H1 (cell line): ENCODE results near the gene CPNE4. TPM values are rescaled to one million over a fixed set of nuclear protein-coding genes. Genes with fewer than 3 reads are reported as not detected.

Experiments used
- CTCF ChIA-PET: fragments of 300-600 bp; sonication (Branson Sonifier 250); formaldehyde crosslinking; loops from one replicate; lab custom pipeline; 2021; ENCODE audit not compliant: partially characterized antibody; lab: Charles Lee
- POLR2A ChIA-PET: fragments of 300-600 bp; sonication (Branson Sonifier 250); formaldehyde crosslinking; loops from one replicate; lab custom pipeline; 2021; ENCODE audit warnings: inconsistent platforms; ENCODE audit not compliant: partially characterized antibody; lab: Charles Lee
- DNase-seq, 2 experiments: peaks; one replicate each; pipeline versions ENCODE4 v3.0.0 to v3.0.0-alpha.2; 2010 to 2022; ENCODE audit warnings: low spot score in 2 of 2, low read depth in 1 of 2, mixed read lengths in 1 of 2
- FAIRE-seq: peaks from 2 replicates; lab custom pipeline; 2011; peaks lifted over from hg19 to GRCh38; lab: Jason Lieb, UNC
- H2AFZ ChIP-seq: 2 replicates; pipeline ENCODE4 v1.8.1; 2012; ENCODE audit warnings: low read length, inconsistent platforms
- H2AK5ac ChIP-seq: 2 replicates; pipeline ENCODE4 v1.6.1; 2013; ENCODE audit warnings: low read depth, low read length
- H2BK120ac ChIP-seq: replicated peaks from 2 replicates; pipeline ENCODE3; 2013; ENCODE audit warnings: low read depth, low read length, inconsistent platforms
- H2BK12ac ChIP-seq: 2 replicates; pipeline ENCODE4 v1.6.1; 2013; ENCODE audit warnings: low read depth, low read length
- H2BK15ac ChIP-seq: 2 replicates; pipeline ENCODE4 v1.6.1; 2013; ENCODE audit warnings: low read length
- H2BK20ac ChIP-seq: 2 replicates; pipeline ENCODE4 v1.6.1; 2013; ENCODE audit warnings: low read length
- H2BK5ac ChIP-seq: 2 replicates; pipeline ENCODE4 v1.6.1; 2013; ENCODE audit warnings: low read depth, low read length
- H3K14ac ChIP-seq: 2 replicates; pipeline ENCODE4 v1.6.1; 2013; ENCODE audit warnings: inconsistent platforms; ENCODE audit not compliant: insufficient read length
- H3K18ac ChIP-seq: 2 replicates; pipeline ENCODE4 v1.6.1; 2013; ENCODE audit warnings: low read length; ENCODE audit errors: extremely low read depth
- H3K23ac ChIP-seq: 2 replicates; pipeline ENCODE4 v1.6.1; 2013; ENCODE audit warnings: inconsistent platforms; ENCODE audit not compliant: insufficient read length
- H3K23me2 ChIP-seq: 2 replicates; pipeline ENCODE4 v1.6.1; 2013; ENCODE audit warnings: low read depth, low read length
- H3K27ac ChIP-seq: 2 replicates; pipeline ENCODE4 v1.6.1; 2011; ENCODE audit warnings: low read depth, low read length, inconsistent platforms
- H3K27me3 ChIP-seq, 4 experiments: replicated peaks in 1 of 4; 1 replicate in 1 of 4; 2 replicates in 3 of 4; pipeline versions ENCODE4 v1.6.1 to v1.8.1; 2011 to 2013; ENCODE audit warnings: low read length in 3 of 4, mild to moderate bottlenecking in 3 of 4, inconsistent platforms in 2 of 4, mixed read lengths in 2 of 4, moderate library complexity in 1 of 4; ENCODE audit not compliant: control insufficient read depth in 3 of 4, insufficient read depth in 3 of 4; ENCODE audit errors: extremely low read depth in 1 of 4
- H3K36me3 ChIP-seq, 4 experiments: 2 replicates each; pipeline versions ENCODE4 v1.6.1 to v1.8.1; 2011 to 2013; ENCODE audit warnings: mild to moderate bottlenecking in 4 of 4, low read length in 3 of 4, moderate library complexity in 2 of 4, control low read depth in 1 of 4, inconsistent platforms in 1 of 4; ENCODE audit not compliant: insufficient read depth in 4 of 4, control insufficient read depth in 2 of 4
- H3K4ac ChIP-seq: replicated peaks from 2 replicates; pipeline ENCODE3; 2013; ENCODE audit warnings: low read length, low read depth, mixed read lengths, inconsistent platforms; ENCODE audit not compliant: insufficient read length
- H3K4me1 ChIP-seq, 4 experiments: replicated peaks in 1 of 4; 1 replicate in 1 of 4; 2 replicates in 3 of 4; pipeline versions ENCODE4 v1.6.1 to v1.8.1; 2011 to 2013; ENCODE audit warnings: low read length in 3 of 4, inconsistent platforms in 2 of 4, mixed read lengths in 1 of 4; ENCODE audit not compliant: insufficient read depth in 4 of 4, control insufficient read depth in 3 of 4
- H3K4me2 ChIP-seq, 2 experiments: 2 replicates each; pipeline versions ENCODE4 v1.6.1 to v1.8.1; 2011 to 2013; ENCODE audit warnings: low read depth in 2 of 2, low read length in 2 of 2, control low read depth in 1 of 2, inconsistent platforms in 1 of 2, mild to moderate bottlenecking in 1 of 2; ENCODE audit not compliant: insufficient read depth in 1 of 2
- H3K4me3 ChIP-seq, 4 experiments: fragments of 200-600, 300-600 bp in 1 of 4; sonication (generic), shearing (Covaris generic), sonication (Bioruptor Twin) in 1 of 4; 2 replicates each; pipeline versions ENCODE4 v1.5.1 to v1.8.1; 2011 to 2016; ENCODE audit warnings: low read length in 4 of 4, low read depth in 3 of 4, control low read depth in 2 of 4, inconsistent platforms in 2 of 4, mild to moderate bottlenecking in 2 of 4, mixed read lengths in 1 of 4, moderate library complexity in 1 of 4; ENCODE audit not compliant: insufficient read depth in 2 of 4; ENCODE audit errors: extremely low read depth in 1 of 4
- H3K56ac ChIP-seq: replicated peaks from 2 replicates; pipeline ENCODE3; 2013; ENCODE audit warnings: low read depth, mild to moderate bottlenecking, mixed read lengths, low read length, inconsistent platforms; ENCODE audit not compliant: insufficient read length
- H3K79me1 ChIP-seq: 2 replicates; pipeline ENCODE4 v1.6.1; 2013; ENCODE audit warnings: low read depth, low read length, control low read depth
- H3K79me2 ChIP-seq, 2 experiments: 2 replicates each; pipeline versions ENCODE4 v1.6.1 to v1.8.1; 2012 to 2013; ENCODE audit warnings: low read length in 2 of 2, mild to moderate bottlenecking in 2 of 2, inconsistent platforms in 1 of 2; ENCODE audit not compliant: insufficient read depth in 2 of 2, control insufficient read depth in 1 of 2
- H3K9ac ChIP-seq, 4 experiments: replicated peaks in 1 of 4; 1 replicate in 1 of 4; 2 replicates in 3 of 4; pipeline versions ENCODE4 v1.6.1 to v1.8.1; 2011 to 2013; ENCODE audit warnings: low read depth in 3 of 4, low read length in 3 of 4, control low read depth in 2 of 4, mild to moderate bottlenecking in 2 of 4, moderate library complexity in 2 of 4, inconsistent platforms in 1 of 4; ENCODE audit errors: extremely low read depth in 1 of 4
- H3K9me3 ChIP-seq, 2 experiments: 2 replicates each; pipeline versions ENCODE4 v1.6.1 to v1.8.1; 2012 to 2013; ENCODE audit warnings: mild to moderate bottlenecking in 2 of 2, moderate library complexity in 2 of 2, control low read depth in 1 of 2, inconsistent platforms in 1 of 2, low read depth in 1 of 2, low read length in 1 of 2, mixed read lengths in 1 of 2; ENCODE audit not compliant: insufficient read depth in 2 of 2
- H4K20me1 ChIP-seq, 2 experiments: replicated peaks in 1 of 2; 2 replicates each; pipeline versions ENCODE3 to v1.8.1; 2011 to 2013; ENCODE audit warnings: inconsistent platforms in 2 of 2, low read length in 2 of 2, mild to moderate bottlenecking in 1 of 2; ENCODE audit not compliant: insufficient read depth in 2 of 2, control insufficient read depth in 1 of 2
- H4K5ac ChIP-seq: 2 replicates; pipeline ENCODE4 v1.6.1; 2013; ENCODE audit warnings: low read length, low read depth, mixed read lengths, inconsistent platforms; ENCODE audit not compliant: insufficient read length
- H4K8ac ChIP-seq: 2 replicates; pipeline ENCODE4 v1.8.0; 2013; ENCODE audit warnings: mild to moderate bottlenecking, moderate library complexity, low read length, inconsistent platforms; ENCODE audit not compliant: insufficient read depth; ENCODE audit errors: extremely low read depth
- H4K91ac ChIP-seq: replicated peaks from 2 replicates; pipeline ENCODE3; 2013; ENCODE audit warnings: low read length, mixed read lengths, inconsistent platforms; ENCODE audit not compliant: insufficient read length
- CHD1 ChIP-seq: IDR thresholded peaks from 2 replicates; pipeline ENCODE4 v1.6.1; 2012; ENCODE audit warnings: low read depth, low read length, improper control_type of control experiment
- CTCF ChIP-seq, 3 experiments: IDR thresholded peaks; 1 replicate in 2 of 3; 2 replicates in 1 of 3; pipeline versions ENCODE4 v1.5.1 to v1.6.1; 2011; ENCODE audit warnings: low read length in 3 of 3, mild to moderate bottlenecking in 3 of 3, inconsistent platforms in 2 of 3, low read depth in 1 of 3, moderate library complexity in 1 of 3; ENCODE audit not compliant: insufficient read depth in 1 of 3; ENCODE audit errors: control extremely low read depth in 1 of 3
- KDM1A ChIP-seq: fragments of 200-600, 300-600 bp; sonication (generic); IDR thresholded peaks from 2 replicates; pipeline ENCODE4 v1.7.1; 2016; ENCODE audit warnings: mild to moderate bottlenecking, low read length, borderline replicate concordance
- RAD21 ChIP-seq, 2 experiments: IDR thresholded peaks in 1 of 2; conservative IDR thresholded peaks in 1 of 2; 2 replicates each; pipeline ENCODE4 v1.6.1; 2011; ENCODE audit warnings: low read depth in 2 of 2, low read length in 2 of 2, improper control_type of control experiment in 1 of 2, inconsistent platforms in 1 of 2, mild to moderate bottlenecking in 1 of 2, moderate library complexity in 1 of 2
- WGBS, 2 experiments: shearing (Covaris generic) in 1 of 2; methylation state at CpG; one replicate each; pipeline versions ENCODE4 v1.1.6 to v1.1.7; 2013 to 2015; ENCODE audit warnings: low lambda C conversion rate in 2 of 2, mixed read lengths in 2 of 2, inconsistent platforms in 1 of 2, low coverage in 1 of 2, missing lambda C conversion rate in 1 of 2; ENCODE audit not compliant: insufficient replicate concordance in 2 of 2, insufficient coverage in 1 of 2, insufficient read length in 1 of 2; ENCODE audit errors: extremely low coverage in 1 of 2, missing lambda C conversion rate in 1 of 2; 5-methylcytosine and 5-hydroxymethylcytosine counted together
- polyA plus RNA-seq, 7 experiments: library from polyadenylated mRNA; depleted of rRNA in 3 of 7; stranded (reverse) in 5 of 7; unstranded in 2 of 7; fragments of >200 nt in 5 of 7; fragments of 200-250 nt in 2 of 7; gene quantifications; 1 replicate in 5 of 7; 2 replicates in 1 of 7; 4 replicates in 1 of 7; pipeline versions ENCODE4 v1.2.1 to v1.2.3, GENCODE V29; 2011 to 2013; ENCODE audit warnings: missing spikeins in 2 of 7, mixed read lengths in 2 of 7
- total RNA-seq: library from RNA; stranded (reverse); fragmentation: NEBNext Ultra II Directional; extraction: Animal tissue kit (Norgen Biotek cat#: 25700); gene quantifications from 2 replicates; pipeline ENCODE4 v1.2.1, GENCODE V29; 2021

Gene CPNE4
- total and polyA plus RNA-seq, 2 of the 8 experiments (the other 6 are each of a cell fraction or from before 2014, with no cell fraction given) = 0.82 to 3.8 TPM

- DNase-seq = no peak
- Histone ChIP-seq H2BK20ac (no peak overlapping the region), H3K4me2 (no peak overlapping the region), H3K9me3 (no peaks in the 10 kb centered on the region), H2AFZ (no peak overlapping the region), H3K79me2 (no peaks in the 10 kb centered on the region), H4K20me1 (no peaks in the 10 kb centered on the region), H4K91ac (no peak overlapping the region), H2BK120ac (no peak overlapping the region), H4K8ac (no peak overlapping the region), H3K79me1 (no peaks in the 10 kb centered on the region), H3K23ac (no peak overlapping the region), H3K9ac (no peak overlapping the region), H3K27me3 (no peaks in the 10 kb centered on the region), H3K4ac (no peak overlapping the region), H3K56ac (no peak overlapping the region), H3K18ac (no peak overlapping the region), H4K5ac (no peak overlapping the region), H3K14ac (no peak overlapping the region), H2BK15ac (no peak overlapping the region), H2BK5ac (no peak overlapping the region), H2AK5ac (no peak overlapping the region), H3K36me3 (no peaks in the 10 kb centered on the region), H3K23me2 (no peaks in the 10 kb centered on the region), H3K4me1 (peaks cover 0 to 2% (median 0%) of the 10 kb centered on the region in 4 experiments; a peak in 1 of 7 replicates), H3K27ac (no peak overlapping the region), H2BK12ac (no peak overlapping the region), H3K4me3 (no peak overlapping the region)
- ChIA-PET CTCF (interaction anchor here (0.7 to 4.6 kb wide), 47 partner anchors 10 to 732 kb away, joined by 3 to 39 read pairs (median 4); no protein-coding TSS in a partner anchor), POLR2A (interaction anchor here (1.8 kb wide), 1 partner anchor 485 kb away, joined by 3 read pairs; the partner anchor contains the start of gene CPNE4)
- WGBS, 2 experiments = 85% methylated on average over 1 of the region's 1 CpG; no CpG with 5 or more reads in 1 of the 2 experiments
- TF ChIP-seq CHD1 (no peak), RAD21 (IDR thresholded peaks at IDR 0.05 in 1 of 2, conservative IDR thresholded peaks at IDR 0.05 in 1 of 2; ENCODE audit: low read depth in 2 of 2, low read length in 2 of 2) (peak; percentile 73 to 76), CTCF (IDR thresholded peaks at IDR 0.05; ENCODE audit: control extremely low read depth in 1 of 3, insufficient read depth in 1 of 3, low read depth in 1 of 3, low read length in 3 of 3) (peak in 2 of 3 experiments; percentile 57 to 73; a peak in 2 of 4 replicates), KDM1A (peak; percentile 66; the same call in 1 of the 2 replicates)
- FAIRE-seq = peak; percentile 92
Observed at GRCh38 chr3:131549340-131549739, 485.5 kb downstream of the CPNE4 start.
